ENCODE measurements around the gene CCDC192. TPM values are rescaled to one million over a fixed set of nuclear protein-coding genes. Genes with fewer than 3 reads are reported as not detected.
A peak's percentile ranks its signal among the peaks of the same experiment; 100 is the strongest.
"Not testable (repeated sequence)": the region's sequence is repeated elsewhere in the genome, so short reads cannot be mapped to it uniquely, and the experiment has no call there.

The CCDC192 gene
- total RNA-seq, 2 donors from 2014 or later, result not detected

DNA sequence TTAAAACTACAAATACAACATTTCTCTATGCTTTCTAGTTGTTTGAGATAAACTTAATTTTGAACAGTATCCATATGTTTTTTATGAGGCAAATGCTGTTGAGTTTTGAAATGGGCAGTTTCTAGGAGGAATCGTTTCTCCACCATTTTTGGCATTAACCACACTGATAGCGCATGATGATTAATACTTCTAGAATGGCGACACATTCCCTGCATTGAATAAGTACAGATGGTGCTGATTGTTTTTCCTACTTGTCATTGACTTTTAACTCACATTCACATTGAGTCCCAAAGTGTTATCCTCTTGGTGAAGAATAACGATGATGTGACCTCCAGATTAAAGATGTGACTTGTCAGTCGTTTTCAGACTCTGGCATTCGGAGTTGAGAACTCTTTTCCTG, 6.5 kb upstream of the CCDC192 start:
- DNase-seq, result no peak
- no peak for ATAC-seq
- intact Hi-C loops (cut with DNase I, micrococcal nuclease), result no loop called here

GRCh38 chr5:127697894-127698600, 5.1 kb upstream of the CCDC192 start:
- peak; percentile 30 for ATAC-seq
- no peak for DNase-seq
- intact Hi-C loops (cut with DNase I, micrococcal nuclease), result no loop called here

DNA sequence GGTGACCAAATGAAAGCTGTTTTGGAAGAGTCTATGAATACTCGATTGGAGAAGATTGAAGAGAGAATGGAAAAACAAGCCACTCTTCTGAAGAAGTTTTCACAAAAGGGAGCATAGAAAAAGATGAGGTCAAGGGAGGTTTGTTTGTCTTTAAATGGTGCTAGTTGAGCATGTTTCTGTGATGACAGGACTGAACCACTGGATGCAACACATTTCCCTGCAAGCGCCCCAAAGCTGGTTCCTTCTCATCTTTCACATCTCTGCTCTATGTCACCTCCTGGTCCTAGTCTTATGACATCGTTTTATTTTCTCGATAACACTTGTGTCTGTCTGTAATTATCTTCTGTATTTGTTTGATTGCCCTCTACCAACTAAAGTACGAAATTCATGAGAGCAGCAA, 3.8 kb upstream of the CCDC192 start:
- DNase-seq (no peak), ATAC-seq (no peak)
- intact Hi-C loops (cut with DNase I, micrococcal nuclease), result no loop called here

- no peak for ATAC-seq
- intact Hi-C loops (cut with DNase I, micrococcal nuclease), result no loop called here
- no peak for DNase-seq
Observed at GRCh38 chr5:127700237-127700766, 2.9 kb upstream of the CCDC192 start.

- DNase-seq (no peak), ATAC-seq (no peak)
- intact Hi-C loops (cut with DNase I, micrococcal nuclease), result no loop called here
Observed at GRCh38 chr5:127702434-127702833, 757 bp upstream of the CCDC192 start.

GRCh38 chr5:127705120-127705892, 2.1 kb downstream of the CCDC192 start:
- no peak for ATAC-seq
- DNase-seq, result no peak
- intact Hi-C loops (cut with DNase I, micrococcal nuclease), result no loop called here

DNA sequence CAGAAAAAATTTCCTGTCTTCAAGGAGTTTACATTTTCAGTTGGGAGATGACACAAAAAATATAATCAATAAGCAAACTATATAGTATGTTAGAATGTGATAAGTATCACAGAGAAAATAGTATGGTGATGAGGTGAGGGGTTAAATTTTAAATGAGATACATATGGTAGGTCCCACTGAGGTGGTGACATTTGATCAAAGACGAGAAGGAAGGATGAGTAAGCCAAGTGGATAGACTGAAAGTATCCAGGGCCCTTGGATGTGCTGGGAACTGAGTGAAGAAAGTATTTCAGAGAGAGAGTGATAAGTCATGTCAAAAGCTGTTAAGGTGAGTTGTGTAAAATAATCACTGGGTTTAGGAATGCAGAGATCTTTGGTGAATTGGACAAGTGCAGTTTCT, 3.5 kb downstream of the CCDC192 start:
- intact Hi-C loops (cut with DNase I, micrococcal nuclease), result no loop called here
- ATAC-seq (no peak), DNase-seq (no peak)

- no peak for ATAC-seq
- intact Hi-C loops (cut with DNase I, micrococcal nuclease), result no loop called here
- no peak for DNase-seq
Observed at GRCh38 chr5:127707209-127707608, 4.0 kb downstream of the CCDC192 start.

DNA sequence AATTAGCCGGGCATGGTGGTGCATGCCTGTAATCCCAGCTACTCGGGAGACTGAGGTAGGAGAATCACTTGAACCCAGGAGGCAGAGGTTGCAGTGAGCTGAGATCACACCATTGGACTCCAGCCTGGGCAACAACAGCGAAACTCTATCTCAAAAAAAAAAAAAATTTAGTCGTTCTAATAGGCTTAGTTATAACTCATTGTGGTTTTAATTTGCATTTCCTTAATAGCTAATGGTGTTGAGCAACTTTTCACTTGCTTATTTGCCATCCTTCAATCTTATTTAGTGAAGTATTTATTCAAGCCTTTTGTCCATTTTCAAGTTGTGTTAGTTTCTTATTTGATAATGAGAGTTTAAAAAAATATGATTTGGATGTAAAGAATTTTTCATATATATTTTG, 9.9 kb downstream of the CCDC192 start:
- DNase-seq; ATAC-seq; intact Hi-C loops (cut with DNase I, micrococcal nuclease): not testable (repeated sequence)

DNA sequence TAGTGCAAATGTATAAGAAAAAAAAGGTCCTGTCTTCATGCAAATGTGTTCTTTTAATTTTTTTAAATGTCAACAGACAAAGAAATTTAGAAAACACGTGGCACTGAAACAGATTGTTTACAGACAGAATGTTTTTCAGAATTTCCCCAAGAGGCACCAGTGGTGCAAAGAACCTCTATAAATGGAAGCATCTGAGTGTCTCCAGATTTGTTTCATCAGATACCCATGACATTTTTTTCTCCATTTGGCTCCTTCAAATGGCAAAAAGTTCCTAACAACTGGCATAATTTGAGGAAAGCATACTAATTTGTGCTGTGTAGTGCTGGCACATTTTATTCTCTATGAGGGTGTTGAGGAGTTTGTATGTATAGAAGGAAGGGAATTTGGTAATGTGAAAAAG, 15.0 kb downstream of the CCDC192 start:
- DNase-seq, result no peak
- intact Hi-C loops (cut with DNase I, micrococcal nuclease), result no loop called here

DNA sequence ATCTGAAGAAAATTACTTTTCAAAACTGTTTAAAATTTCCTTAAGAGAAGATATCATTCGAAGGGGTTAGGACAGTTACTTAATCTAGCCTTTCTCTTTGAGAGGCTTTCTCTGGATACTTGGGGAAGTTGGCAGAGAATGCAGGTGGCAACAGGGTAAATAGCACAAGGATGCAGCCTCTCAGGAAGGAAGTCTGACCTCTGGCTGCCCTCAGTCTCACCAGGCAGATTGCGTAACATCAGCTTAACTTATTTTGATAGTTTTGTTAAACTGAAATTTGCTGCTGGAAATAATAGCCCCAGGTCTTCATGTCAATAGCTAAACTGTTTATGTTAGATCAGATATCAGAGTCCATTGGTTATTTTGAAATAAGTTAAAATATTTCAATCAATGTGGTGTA, 20.4 kb downstream of the CCDC192 start:
- ATAC-seq (no peak), DNase-seq (no peak)
- intact Hi-C loops (cut with DNase I, micrococcal nuclease), result no loop called here

More for the DNA sequence above, 15.0 kb downstream of the CCDC192 start:
- ATAC-seq, result no peak

DNA sequence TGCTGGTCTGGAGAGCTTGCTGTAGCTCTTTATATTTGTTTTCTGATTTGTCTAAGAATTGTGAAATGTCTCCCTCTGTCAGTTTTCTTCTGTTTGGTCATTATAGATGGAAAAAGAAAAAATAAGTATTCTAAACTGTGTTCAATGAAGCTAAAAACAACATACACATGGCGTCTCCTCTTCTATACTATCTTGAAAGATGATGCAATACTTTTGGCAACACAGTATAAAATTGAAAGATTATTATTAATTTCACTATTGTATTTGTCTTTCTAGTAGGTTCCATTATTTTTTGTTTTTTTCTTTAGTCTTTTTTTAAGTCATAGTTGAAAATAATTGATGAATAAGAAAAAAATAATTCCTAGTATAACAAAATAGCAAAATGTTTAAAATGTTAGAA, 22.5 kb downstream of the CCDC192 start:
- intact Hi-C loops (cut with DNase I, micrococcal nuclease), result no loop called here
- DNase-seq, result no peak
- no peak for ATAC-seq

DNA sequence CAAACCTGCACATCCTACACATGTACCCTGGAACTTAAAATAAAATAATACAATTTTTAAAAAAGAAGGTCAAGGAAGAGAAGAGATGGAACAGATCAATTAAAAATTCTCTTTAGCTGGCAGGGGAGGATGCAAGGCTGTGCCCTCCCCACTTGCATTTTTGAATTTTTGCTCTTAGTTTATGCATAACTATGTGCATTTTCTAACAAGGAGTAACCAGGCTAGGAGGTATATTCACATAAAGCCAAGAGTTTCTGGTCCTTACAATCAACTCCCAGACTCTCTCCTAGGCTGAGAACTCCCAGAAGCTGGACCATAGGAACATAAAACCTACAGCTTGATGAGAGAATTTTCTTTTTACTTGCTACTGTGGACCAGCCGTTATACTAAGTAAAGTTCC, 29.8 kb downstream of the CCDC192 start:
- DNase-seq (no peak), ATAC-seq (no peak)
- intact Hi-C loops (cut with DNase I, micrococcal nuclease), result no loop called here

DNA sequence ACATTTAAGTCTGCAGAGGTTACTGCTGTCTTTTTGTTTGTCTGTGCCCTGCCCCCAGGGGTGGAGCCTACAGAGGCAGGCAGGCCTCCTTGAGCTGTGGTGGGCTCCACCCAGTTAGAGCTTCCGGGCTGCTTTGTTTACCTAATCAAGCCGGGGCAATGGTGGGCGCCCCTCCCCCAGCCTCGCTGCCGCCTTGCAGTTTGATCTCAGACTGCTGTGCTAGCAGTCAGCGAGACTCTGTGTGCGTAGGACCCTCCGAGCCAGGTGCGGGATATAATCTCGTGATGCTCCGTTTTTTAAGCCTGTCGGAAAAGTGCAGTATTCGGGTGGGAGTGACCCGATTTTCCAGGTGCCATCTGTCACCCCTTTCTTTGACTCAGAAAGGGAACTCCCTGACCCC, 36.2 kb downstream of the CCDC192 start:
- ATAC-seq, DNase-seq: not testable (repeated sequence)

GRCh38 chr5:127739807-127740384, 36.7 kb downstream of the CCDC192 start:
- no peak for ATAC-seq
- DNase-seq, result no peak
- intact Hi-C loops (cut with DNase I, micrococcal nuclease), result no loop called here

More for the DNA sequence above, 36.2 kb downstream of the CCDC192 start:
- intact Hi-C loops (cut with DNase I, micrococcal nuclease), result not testable (repeated sequence)

- no peak for DNase-seq
- intact Hi-C loops (cut with DNase I, micrococcal nuclease), result no loop called here
- no peak for ATAC-seq
Observed at GRCh38 chr5:127741412-127741811, 38.2 kb downstream of the CCDC192 start.

DNA sequence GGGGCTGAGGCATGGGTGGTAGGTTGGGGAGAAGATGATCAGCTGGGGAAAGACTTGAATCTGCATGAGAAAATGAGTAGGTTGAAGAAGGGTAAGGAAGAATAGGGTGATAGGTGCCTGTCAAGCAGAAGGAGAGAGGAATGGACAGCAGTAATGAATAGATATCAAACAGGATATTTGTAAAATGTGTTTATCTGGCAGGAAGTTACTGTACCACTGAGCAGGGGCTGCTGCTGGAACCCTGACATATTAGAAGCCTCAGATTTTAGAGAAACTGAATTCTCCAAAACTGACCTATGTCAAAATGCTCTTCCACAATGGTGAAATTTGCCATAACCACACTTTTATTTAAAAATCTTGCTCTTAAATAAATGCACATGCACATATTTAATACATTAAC, 41.0 kb downstream of the CCDC192 start:
- intact Hi-C loops (cut with DNase I, micrococcal nuclease), result no loop called here
- DNase-seq (no peak), ATAC-seq (no peak)

DNA sequence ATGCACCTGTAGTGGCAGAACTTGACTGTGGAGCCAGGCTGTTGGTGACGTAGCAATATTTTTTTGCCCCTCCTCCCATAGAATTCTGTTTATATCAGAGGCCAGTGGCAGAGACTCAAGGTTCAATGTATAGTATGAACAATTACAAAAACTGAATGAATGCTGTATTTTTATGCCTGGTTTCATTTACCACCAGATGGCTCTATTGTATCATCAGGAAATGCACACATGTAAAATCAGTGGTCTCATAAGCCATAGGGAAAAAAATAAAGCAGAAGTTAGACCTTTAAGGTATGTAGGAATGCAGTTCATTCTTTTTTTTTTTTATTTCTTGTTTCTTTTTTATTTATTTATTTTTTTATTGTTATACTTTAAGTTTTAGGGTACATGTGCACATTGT, 43.6 kb downstream of the CCDC192 start:
- no peak for DNase-seq
- peak; percentile 62 for ATAC-seq
- intact Hi-C loops (cut with DNase I, micrococcal nuclease), result no loop called here

DNA sequence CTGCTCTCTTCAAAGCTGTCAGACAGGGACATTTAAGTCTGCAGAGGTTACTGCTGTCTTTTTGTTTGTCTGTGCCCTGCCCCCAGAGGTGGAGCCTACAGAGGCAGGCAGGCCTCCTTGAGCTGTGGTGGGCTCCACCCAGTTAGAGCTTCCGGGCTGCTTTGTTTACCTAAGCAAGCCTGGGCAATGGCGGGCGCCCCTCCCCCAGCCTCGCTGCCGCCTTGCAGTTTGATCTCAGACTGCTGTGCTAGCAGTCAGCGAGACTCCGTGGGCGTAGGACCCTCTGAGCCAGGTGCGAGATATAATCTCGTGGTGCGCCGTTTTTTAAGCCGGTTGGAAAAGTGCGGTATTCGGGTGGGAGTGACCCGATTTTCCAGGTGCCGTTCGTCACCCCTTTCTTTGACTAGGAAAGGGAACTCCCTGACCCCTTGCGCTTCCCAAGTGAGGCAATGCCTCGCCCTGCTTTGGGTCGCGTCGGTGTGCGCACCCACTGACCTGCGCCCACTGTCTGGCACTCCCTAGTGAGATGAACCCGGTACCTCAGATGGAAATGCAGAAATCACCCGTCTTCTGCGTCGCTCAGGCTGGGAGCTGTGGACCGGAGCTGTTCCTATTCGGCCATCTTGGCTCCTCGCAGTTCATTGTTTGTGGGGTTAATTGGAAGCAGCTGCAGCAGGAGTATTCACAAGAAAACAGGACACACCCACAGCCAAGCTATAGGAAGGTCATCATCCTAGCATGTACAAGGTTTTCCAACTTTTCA, 49.5 kb downstream of the CCDC192 start:
- DNase-seq; intact Hi-C loops (cut with DNase I, micrococcal nuclease); ATAC-seq: not testable (repeated sequence)
